NCI-H82 treated with DMSO at 0.1 percent for 48 hours (cell line): ENCODE results near the gene OTUB2.

Experiments
- DNase-seq: peaks from one replicate; lab custom pipeline; 2025; ENCODE audit not compliant: unreplicated experiment; lab: John Stamatoyannopoulos, UW

Gene OTUB2

GRCh38 chr14:94040247-94040646 lies 14.1 kb downstream of the OTUB2 start:
- no peak for DNase-seq

- no peak for DNase-seq
Observed at GRCh38 chr14:94040796-94041195, 14.7 kb downstream of the OTUB2 start.

- DNase-seq = no peak
Observed at GRCh38 chr14:94041551-94042346, 15.6 kb downstream of the OTUB2 start.

GRCh38 chr14:94042433-94043091 lies 16.4 kb downstream of the OTUB2 start:
- no peak for DNase-seq

- no peak for DNase-seq
Observed at GRCh38 chr14:94043111-94043755, 17.1 kb downstream of the OTUB2 start.

- no peak for DNase-seq
Observed at GRCh38 chr14:94043756-94044475, 17.8 kb downstream of the OTUB2 start.

- no peak for DNase-seq
Observed at GRCh38 chr14:94044476-94045091, 18.4 kb downstream of the OTUB2 start.

GRCh38 chr14:94045101-94045500 lies 19.0 kb downstream of the OTUB2 start:
- DNase-seq = no peak

GRCh38 chr14:94045563-94046345 lies 19.6 kb downstream of the OTUB2 start:
- no peak for DNase-seq

- no peak for DNase-seq
Observed at GRCh38 chr14:94046696-94047250, 20.6 kb downstream of the OTUB2 start.

GRCh38 chr14:94047581-94047980 lies 21.4 kb downstream of the OTUB2 start:
- no peak for DNase-seq

GRCh38 chr14:94048691-94049624 lies 22.8 kb downstream of the OTUB2 start:
- peak; percentile 95 for DNase-seq

- no peak for DNase-seq
Observed at GRCh38 chr14:94049625-94050023, 23.5 kb downstream of the OTUB2 start.

GRCh38 chr14:94050231-94050880 lies 24.2 kb downstream of the OTUB2 start:
- no peak for DNase-seq

- no peak for DNase-seq
Observed at GRCh38 chr14:94051115-94051514, 25.0 kb downstream of the OTUB2 start.

- no peak for DNase-seq
Observed at GRCh38 chr14:94051779-94052178, 25.6 kb downstream of the OTUB2 start.

- no peak for DNase-seq
Observed at GRCh38 chr14:94052199-94052598, 26.1 kb downstream of the OTUB2 start.

- DNase-seq = no peak
Observed at GRCh38 chr14:94052662-94053061, 26.5 kb downstream of the OTUB2 start.
